OCI-LY1 (cell line): Measurements from ENCODE around the gene DPEP2NB.

Source experiments
- H2AFZ ChIP-seq: fragments of 200-600 bp; sonication (generic), shearing (Covaris generic); 2 replicates; pipeline ENCODE4 v1.6.0; 2014; ENCODE audit warnings: antibody characterized with exemption, mild to moderate bottlenecking, low read length
- H3F3A ChIP-seq: fragments of 200-600 bp; sonication (generic), shearing (Covaris generic); 2 replicates; pipeline ENCODE4 v1.6.0; 2014; ENCODE audit warnings: mild to moderate bottlenecking, antibody characterized with exemption, low read length, moderate library complexity; ENCODE audit not compliant: insufficient read depth
- H3K27ac ChIP-seq: fragments of 200-600 bp; sonication (generic); 2 replicates; pipeline ENCODE4 v1.5.1; 2014; ENCODE audit warnings: low read length, mixed run types, mild to moderate bottlenecking, low read depth; ENCODE audit not compliant: poor library complexity, severe bottlenecking
- H3K27me3 ChIP-seq: fragments of 200-600 bp; sonication (generic); 2 replicates; pipeline ENCODE4 v1.6.0; 2014; ENCODE audit warnings: antibody characterized with exemption, mild to moderate bottlenecking, low read length, moderate library complexity; ENCODE audit not compliant: insufficient read depth
- H3K36me3 ChIP-seq: fragments of 200-600 bp; sonication (generic); 2 replicates; pipeline ENCODE4 v1.6.1; 2014; ENCODE audit warnings: mild to moderate bottlenecking, antibody characterized with exemption, low read length, moderate library complexity, mixed read lengths; ENCODE audit not compliant: insufficient read depth
- H3K4me1 ChIP-seq: fragments of 200-600 bp; sonication (generic); 2 replicates; pipeline ENCODE4 v1.5.1; 2014; ENCODE audit warnings: mild to moderate bottlenecking, low read length, moderate library complexity; ENCODE audit not compliant: insufficient read depth, severe bottlenecking
- H3K4me2 ChIP-seq: fragments of 200-600 bp; sonication (generic), shearing (Covaris generic); 2 replicates; pipeline ENCODE4 v1.6.1; 2014; ENCODE audit warnings: low read length
- H3K4me3 ChIP-seq: fragments of 200-600 bp; sonication (generic); 2 replicates; pipeline ENCODE4 v1.5.1; 2014; ENCODE audit warnings: low read length, low read depth, mild to moderate bottlenecking, mixed read lengths; ENCODE audit not compliant: poor library complexity, severe bottlenecking
- H3K79me2 ChIP-seq: fragments of 200-600 bp; shearing (Covaris generic); 2 replicates; pipeline ENCODE4 v1.6.1; 2016; ENCODE audit warnings: mixed run types, low read length, mixed read lengths; ENCODE audit not compliant: insufficient read depth
- H3K9ac ChIP-seq: fragments of 200-600 bp; sonication (generic), shearing (Covaris generic); 2 replicates; pipeline ENCODE4 v1.6.1; 2014; ENCODE audit warnings: mild to moderate bottlenecking, low read length, mixed read lengths
- H3K9me2 ChIP-seq: fragments of 200-600 bp; sonication (generic), shearing (Covaris generic); 2 replicates; pipeline ENCODE4 v1.6.1; 2014; ENCODE audit warnings: low read depth, mild to moderate bottlenecking, low read length, mixed read lengths
- H3K9me3 ChIP-seq: fragments of 200-600 bp; shearing (Covaris generic); 2 replicates; pipeline ENCODE4 v1.6.1; 2014; ENCODE audit warnings: low read length, mixed read lengths
- H4K20me1 ChIP-seq: fragments of 200-600 bp; sonication (generic), shearing (Covaris generic); 2 replicates; pipeline ENCODE4 v1.6.0; 2016; ENCODE audit warnings: mild to moderate bottlenecking, low read length; ENCODE audit not compliant: insufficient read depth
- CTCF ChIP-seq: fragments of 200-600 bp; sonication (generic), shearing (Covaris generic); IDR thresholded peaks from 2 replicates; pipeline ENCODE4 v1.5.1; 2017; ENCODE audit warnings: mild to moderate bottlenecking, antibody characterized with exemption, low read length, moderate library complexity, mixed read lengths
- EZH2 ChIP-seq: fragments of 200-600 bp; sonication (generic), shearing (Covaris generic); IDR thresholded peaks from 2 replicates; pipeline ENCODE4 v1.8.0; 2017; ENCODE audit warnings: borderline replicate concordance, mixed run types, mild to moderate bottlenecking, antibody characterized with exemption, low read length, moderate library complexity, mixed read lengths

DPEP2NB gene

GRCh38 chr16:68041783-68042182 is 26.1 kb upstream of the DPEP2NB start:
- TF ChIP-seq EZH2 (no peak), CTCF (no peak)
- Histone ChIP-seq H3K4me3 (no peak overlapping the region), H3K4me1 (peaks cover 24% of the 10 kb centered on the region), H3K27me3 (no peaks in the 10 kb centered on the region), H4K20me1 (no peaks in the 10 kb centered on the region), H3K4me2 (no peak overlapping the region), H2AFZ (no peak overlapping the region), H3K9me3 (no peaks in the 10 kb centered on the region), H3F3A (no peaks in the 10 kb centered on the region), H3K9me2 (no peaks in the 10 kb centered on the region), H3K27ac (no peak overlapping the region), H3K36me3 (peaks cover 40% of the 10 kb centered on the region), H3K79me2 (no peaks in the 10 kb centered on the region), H3K9ac (no peak overlapping the region)

- no peak for TF ChIP-seq EZH2
- peak; percentile 93 for TF ChIP-seq CTCF
- H3K4me1 ChIP-seq = peaks cover 24% of the 10 kb centered on the region
- peak overlapping the region; percentile 90 for H3K27ac ChIP-seq
- H2AFZ ChIP-seq = no peak overlapping the region
- H4K20me1 ChIP-seq = no peaks in the 10 kb centered on the region
- no peaks in the 10 kb centered on the region for H3K9me3 ChIP-seq
- no peaks in the 10 kb centered on the region for H3K27me3 ChIP-seq
- no peaks in the 10 kb centered on the region for H3K9me2 ChIP-seq
- H3K36me3 ChIP-seq = peaks cover 34% of the 10 kb centered on the region
- no peak overlapping the region for H3K9ac ChIP-seq
- H3K79me2 ChIP-seq = no peaks in the 10 kb centered on the region
- no peak overlapping the region for H3K4me2 ChIP-seq
- no peak overlapping the region for H3K4me3 ChIP-seq
- no peaks in the 10 kb centered on the region for H3F3A ChIP-seq
Observed at GRCh38 chr16:68040506-68041288, 25.0 kb upstream of the DPEP2NB start.

GRCh38 chr16:68037841-68038597 is 22.3 kb upstream of the DPEP2NB start:
- Histone ChIP-seq H3K9me2 (no peaks in the 10 kb centered on the region), H3K4me1 (peaks cover 24% of the 10 kb centered on the region), H4K20me1 (no peaks in the 10 kb centered on the region), H2AFZ (no peak overlapping the region), H3F3A (no peaks in the 10 kb centered on the region), H3K9ac (peak overlapping the region; percentile 54), H3K4me3 (peak overlapping the region; percentile 37), H3K79me2 (no peaks in the 10 kb centered on the region), H3K4me2 (peak overlapping the region; percentile 51), H3K27me3 (no peaks in the 10 kb centered on the region), H3K9me3 (no peaks in the 10 kb centered on the region), H3K36me3 (peaks cover 25% of the 10 kb centered on the region), H3K27ac (peak overlapping the region; percentile 90)
- no peak for TF ChIP-seq EZH2
- no peak for TF ChIP-seq CTCF
